Measurements from ENCODE around the gene LAD1.

LAD1 gene

DNA sequence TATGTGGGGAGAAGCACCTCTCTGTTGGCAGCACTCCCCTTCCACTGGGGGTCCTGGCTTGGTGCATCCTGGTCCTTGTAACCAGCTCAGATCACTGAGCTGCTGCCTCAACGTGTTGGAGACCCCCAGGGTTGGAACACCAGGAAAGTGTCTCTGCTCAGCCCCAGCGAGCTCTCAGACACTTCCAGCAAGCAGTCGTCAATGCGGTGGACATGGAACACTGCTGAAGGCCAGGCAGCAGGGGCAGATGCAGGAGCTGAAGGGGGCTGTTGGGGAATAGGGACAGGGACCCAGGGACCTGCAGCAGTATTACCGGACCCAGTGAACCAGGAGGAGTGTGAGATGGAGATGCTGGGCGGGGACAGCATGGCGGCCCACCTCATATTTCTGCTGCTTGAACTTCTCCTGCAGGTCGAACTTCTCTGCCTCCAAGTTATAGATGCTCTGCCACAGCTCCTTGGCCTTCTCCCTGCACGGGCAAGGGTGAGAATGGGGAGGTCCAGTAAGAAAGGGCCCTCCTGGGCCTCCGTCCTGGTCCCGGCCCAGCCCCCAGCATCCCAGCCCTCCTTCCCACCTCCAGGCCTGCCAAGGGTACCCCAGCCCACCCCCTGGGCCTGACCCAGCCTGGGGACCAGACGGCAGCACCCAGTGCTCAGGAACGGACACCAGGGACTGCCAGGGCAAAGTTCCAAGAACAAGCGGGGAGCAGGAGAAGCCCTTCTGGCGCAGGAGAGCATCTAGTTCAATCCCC lies 38.0 kb downstream of the LAD1 start:
- TF ChIP-seq, protein P1, sequence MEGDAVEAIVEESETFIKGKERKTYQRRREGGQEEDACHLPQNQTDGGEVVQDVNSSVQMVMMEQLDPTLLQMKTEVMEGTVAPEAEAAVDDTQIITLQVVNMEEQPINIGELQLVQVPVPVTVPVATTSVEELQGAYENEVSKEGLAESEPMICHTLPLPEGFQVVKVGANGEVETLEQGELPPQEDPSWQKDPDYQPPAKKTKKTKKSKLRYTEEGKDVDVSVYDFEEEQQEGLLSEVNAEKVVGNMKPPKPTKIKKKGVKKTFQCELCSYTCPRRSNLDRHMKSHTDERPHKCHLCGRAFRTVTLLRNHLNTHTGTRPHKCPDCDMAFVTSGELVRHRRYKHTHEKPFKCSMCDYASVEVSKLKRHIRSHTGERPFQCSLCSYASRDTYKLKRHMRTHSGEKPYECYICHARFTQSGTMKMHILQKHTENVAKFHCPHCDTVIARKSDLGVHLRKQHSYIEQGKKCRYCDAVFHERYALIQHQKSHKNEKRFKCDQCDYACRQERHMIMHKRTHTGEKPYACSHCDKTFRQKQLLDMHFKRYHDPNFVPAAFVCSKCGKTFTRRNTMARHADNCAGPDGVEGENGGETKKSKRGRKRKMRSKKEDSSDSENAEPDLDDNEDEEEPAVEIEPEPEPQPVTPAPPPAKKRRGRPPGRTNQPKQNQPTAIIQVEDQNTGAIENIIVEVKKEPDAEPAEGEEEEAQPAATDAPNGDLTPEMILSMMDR (conservative IDR thresholded peaks at IDR 0.05; ENCODE audit: low read depth, low read length) = no peak
- DNase-seq (ENCODE audit: low read depth) = no peak
- no peak overlapping the region for H3K4me3 ChIP-seq (ENCODE audit: low read length)

DNA sequence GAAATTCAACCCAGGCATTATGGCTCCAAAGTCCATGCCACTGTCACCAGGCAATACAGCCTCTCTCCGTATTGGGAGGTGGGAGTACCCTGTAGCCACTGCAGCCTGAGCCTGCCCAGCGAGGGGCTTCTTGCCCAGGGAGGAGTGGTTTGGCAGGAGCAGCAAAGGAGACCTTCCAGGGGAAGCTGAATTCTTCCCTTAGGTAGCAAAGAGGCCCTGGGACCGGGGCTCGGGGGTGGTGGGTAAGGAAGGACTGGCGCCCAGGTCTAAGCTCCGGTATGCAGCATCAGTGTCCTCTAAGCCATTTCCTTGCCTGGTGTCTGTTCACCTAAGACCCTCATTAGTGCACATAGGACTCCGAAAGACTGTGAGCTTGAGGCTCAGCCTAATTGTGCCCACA lies 38.6 kb downstream of the LAD1 start:
- DNase-seq (ENCODE audit: low read depth) = no peak
- no peak overlapping the region for H3K4me3 ChIP-seq (ENCODE audit: low read length)
- TF ChIP-seq, protein P1 (conservative IDR thresholded peaks at IDR 0.05; ENCODE audit: low read depth, low read length) = no peak

DNA sequence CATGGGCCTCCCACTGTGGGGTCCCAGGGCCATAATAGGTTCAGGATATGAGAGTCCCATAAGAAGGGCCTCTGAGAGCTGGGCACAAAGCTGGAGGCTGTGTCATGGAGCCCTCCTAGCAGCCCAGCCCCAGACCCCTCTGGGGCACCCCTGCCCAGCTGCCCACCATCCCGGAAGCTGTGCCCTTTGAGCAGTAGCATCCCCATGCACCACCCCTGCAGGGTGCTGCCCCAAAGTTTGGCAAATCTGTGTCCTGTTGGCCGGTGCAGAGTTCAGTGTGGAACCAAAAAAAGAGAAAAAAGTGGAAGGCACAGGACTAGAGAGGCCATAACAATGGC lies 39.3 kb downstream of the LAD1 start:
- TF ChIP-seq, protein P1 (conservative IDR thresholded peaks at IDR 0.05; ENCODE audit: low read depth, low read length) = no peak
- no peak for DNase-seq (ENCODE audit: low read depth)
- no peak overlapping the region for H3K4me3 ChIP-seq (ENCODE audit: low read length)

DNA sequence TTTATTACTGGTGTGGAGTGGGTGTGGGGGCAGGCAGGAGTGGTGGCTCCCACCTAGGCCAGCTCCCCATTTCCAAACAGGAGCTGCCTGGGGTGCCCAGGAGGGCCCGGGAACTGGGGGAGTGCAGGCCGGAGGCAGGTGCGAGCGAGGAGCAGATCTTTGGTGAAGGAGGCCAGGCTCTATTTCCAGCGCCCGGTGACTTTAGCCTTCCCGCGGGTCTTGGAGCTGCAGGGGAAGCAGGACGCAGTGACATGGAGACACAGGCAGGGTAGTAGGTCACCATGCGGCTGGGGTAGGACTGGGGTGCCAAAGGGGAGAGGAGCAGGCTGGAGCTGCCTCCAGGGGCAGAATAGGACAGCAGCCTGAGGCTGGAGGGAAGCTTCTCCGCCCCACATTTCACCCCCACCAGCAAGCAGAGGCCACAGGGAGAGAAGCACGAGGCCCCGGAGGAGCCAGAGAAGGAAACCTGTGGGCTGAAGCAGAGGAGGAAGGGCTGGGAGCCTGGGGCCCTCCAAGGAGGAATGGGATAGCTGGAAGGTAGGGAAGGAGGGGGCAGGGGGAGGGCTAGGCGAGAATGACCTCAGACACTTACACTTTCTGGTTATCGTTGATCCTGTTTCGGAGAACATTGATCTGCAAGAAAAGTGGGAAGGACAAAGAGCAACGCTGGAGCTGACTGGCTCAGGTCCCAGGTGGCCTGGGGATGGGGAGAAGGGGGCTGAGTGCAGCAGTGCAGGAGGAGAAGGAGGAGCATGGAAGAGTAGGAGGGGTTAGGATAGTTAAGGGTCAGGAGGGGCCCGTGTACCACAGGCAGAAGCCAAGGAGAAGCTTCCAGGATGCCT lies 39.9 kb downstream of the LAD1 start:
- no peak for DNase-seq (ENCODE audit: low read depth)
- TF ChIP-seq, protein P1 (conservative IDR thresholded peaks at IDR 0.05; ENCODE audit: low read depth, low read length) = no peak
- H3K4me3 ChIP-seq (ENCODE audit: low read length) = no peak overlapping the region

DNA sequence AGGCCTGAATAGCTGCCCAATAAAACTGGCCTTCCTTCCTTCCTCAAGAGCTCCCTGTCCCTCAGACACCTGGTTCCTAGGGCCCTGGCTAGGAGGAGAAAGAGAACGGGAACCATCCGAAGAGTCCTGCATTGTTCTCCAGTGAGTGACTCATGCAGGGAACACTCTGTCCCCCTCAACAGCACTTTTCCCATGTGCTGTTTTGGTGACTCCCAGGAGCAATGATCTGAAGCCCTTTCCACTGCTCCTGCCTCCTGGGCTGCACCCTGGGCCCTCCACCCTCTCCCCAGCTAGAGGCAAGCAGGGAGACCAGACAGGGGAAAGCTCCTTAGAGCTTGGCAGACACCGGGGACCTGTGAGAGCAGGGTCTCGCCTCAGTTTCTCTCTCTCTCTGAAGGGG lies 40.5 kb downstream of the LAD1 start:
- DNase-seq (ENCODE audit: low read depth) = no peak
- TF ChIP-seq, protein P1 (conservative IDR thresholded peaks at IDR 0.05; ENCODE audit: low read depth, low read length) = no peak

DNA sequence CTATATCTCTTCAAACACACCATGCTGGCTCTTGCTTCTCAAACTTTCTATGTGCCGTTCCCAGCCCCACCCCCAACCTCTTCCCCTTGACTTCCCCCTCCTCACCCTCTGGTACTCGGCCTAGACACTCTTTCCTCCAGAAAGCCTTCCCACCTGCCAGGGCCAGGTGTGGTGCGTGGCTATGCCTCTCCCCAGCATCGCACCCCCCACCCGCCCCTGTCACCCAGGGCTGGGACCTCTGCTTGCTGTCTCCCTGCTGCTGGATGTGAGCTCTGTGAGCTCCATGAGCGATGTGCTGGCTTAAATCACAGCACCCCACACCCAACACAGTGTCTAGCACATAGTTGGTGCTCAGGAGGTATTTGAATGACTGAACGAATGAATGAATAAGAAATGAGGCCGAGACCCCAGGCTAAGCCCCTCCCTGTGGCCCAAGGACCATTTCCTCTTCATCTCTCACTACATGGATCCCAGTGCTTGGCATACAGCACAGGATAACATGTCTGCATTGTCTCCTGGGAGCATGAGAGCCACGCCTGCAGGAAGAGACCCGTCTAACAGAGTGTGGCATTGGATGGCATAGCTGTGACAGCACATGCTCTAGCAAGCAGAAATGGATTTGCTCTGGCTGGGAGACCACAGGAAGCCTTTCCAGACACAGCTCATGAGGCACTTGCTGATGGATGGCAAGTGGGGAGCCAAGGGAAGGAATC lies 41.3 kb downstream of the LAD1 start:
- TF ChIP-seq, protein P1 (conservative IDR thresholded peaks at IDR 0.05; ENCODE audit: low read depth, low read length) = no peak
- DNase-seq (ENCODE audit: low read depth) = no peak
- no peak overlapping the region for H3K4me3 ChIP-seq (ENCODE audit: low read length)

More for the DNA sequence above, 40.5 kb downstream of the LAD1 start:
- H3K4me3 ChIP-seq (ENCODE audit: low read length) = no peak overlapping the region

All from retinal pigment epithelial cell (primary cell).